Osteoblast (primary cell): Measurements from ENCODE around the gene PCDH9. TPM values are rescaled to one million over a fixed set of nuclear protein-coding genes. Genes with fewer than 3 reads are reported as not detected.

ENCODE experiments used
- DNase-seq: peaks from one replicate; pipeline ENCODE4 v3.0.0; 2011; ENCODE audit warnings: low spot score, mixed read lengths; ENCODE audit not compliant: insufficient read length; ENCODE audit errors: missing footprints
- H2AFZ ChIP-seq: 2 replicates; pipeline ENCODE4 v1.6.0; 2011; ENCODE audit warnings: mild to moderate bottlenecking, low read length
- H3K27ac ChIP-seq: 2 replicates; pipeline ENCODE4 v1.5.1; 2011; ENCODE audit warnings: mild to moderate bottlenecking, low read depth, low read length, moderate library complexity
- H3K27me3 ChIP-seq: 2 replicates; pipeline ENCODE4 v1.6.0; 2012; ENCODE audit warnings: mild to moderate bottlenecking, control low read depth, inconsistent platforms, low read length, moderate library complexity; ENCODE audit not compliant: insufficient read depth
- H3K36me3 ChIP-seq: 2 replicates; pipeline ENCODE4 v1.5.1; 2011; ENCODE audit warnings: mild to moderate bottlenecking, low read length, control low read depth, moderate library complexity; ENCODE audit not compliant: insufficient read depth
- H3K4me1 ChIP-seq: 2 replicates; pipeline ENCODE4 v1.5.1; 2011; ENCODE audit warnings: mild to moderate bottlenecking, low read length, control low read depth, moderate library complexity; ENCODE audit not compliant: insufficient read depth
- H3K4me2 ChIP-seq: 2 replicates; pipeline ENCODE4 v1.6.0; 2011; ENCODE audit warnings: mild to moderate bottlenecking, low read length; ENCODE audit not compliant: insufficient read depth
- H3K4me3 ChIP-seq: fragments of 200-600 bp; sonication (generic); 3 replicates; pipeline ENCODE4 v1.5.1; 2012; ENCODE audit warnings: mild to moderate bottlenecking, low read length, inconsistent platforms; ENCODE audit not compliant: insufficient read depth
- H3K79me2 ChIP-seq: 2 replicates; pipeline ENCODE4 v1.6.0; 2012; ENCODE audit warnings: mild to moderate bottlenecking, low read length, control low read depth, inconsistent platforms; ENCODE audit not compliant: insufficient read depth
- H3K9me3 ChIP-seq: 2 replicates; pipeline ENCODE4 v1.5.1; 2011; ENCODE audit warnings: low read depth, low read length, control low read depth
- H4K20me1 ChIP-seq: 2 replicates; pipeline ENCODE4 v1.6.0; 2012; ENCODE audit warnings: mild to moderate bottlenecking, low read length, control low read depth; ENCODE audit not compliant: insufficient read depth
- CTCF ChIP-seq: IDR thresholded peaks from 2 replicates; pipeline ENCODE4 v1.5.1; 2011; ENCODE audit warnings: mild to moderate bottlenecking, low read depth, low read length, moderate library complexity; ENCODE audit errors: extremely low read depth
- total RNA-seq: library from RNA; depleted of rRNA; stranded (reverse); fragments of >200 nt; gene quantifications from 2 replicates; pipeline ENCODE4 v1.2.3, GENCODE V29; 2012

Gene PCDH9
- total RNA-seq, 1 donor: 1.1 TPM

DNA sequence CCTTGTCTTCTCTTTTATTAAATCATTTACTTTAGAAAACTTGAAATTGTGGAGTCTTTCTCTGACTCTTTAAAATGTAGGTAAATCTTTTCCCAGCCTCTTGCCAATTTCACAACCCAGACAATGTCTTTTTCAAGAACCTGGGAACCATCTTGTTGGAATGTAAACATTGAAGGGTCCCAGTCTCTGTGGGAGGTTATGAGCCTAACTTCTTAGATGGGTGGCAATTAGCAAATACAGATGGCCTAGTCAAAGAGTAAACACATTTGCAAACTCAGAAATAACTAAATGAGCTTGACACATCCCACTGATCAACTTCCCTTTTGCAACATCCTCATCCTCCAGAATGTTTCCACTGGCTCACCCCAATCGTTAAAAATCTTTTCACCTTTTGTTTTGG lies 721.0 kb downstream of the PCDH9 start:
- Histone ChIP-seq H3K4me3 (no peak overlapping the region), H3K9me3 (no peaks in the 10 kb centered on the region), H3K36me3 (no peaks in the 10 kb centered on the region), H3K4me2 (no peak overlapping the region), H3K27me3 (no peaks in the 10 kb centered on the region), H3K27ac (no peak overlapping the region), H4K20me1 (no peaks in the 10 kb centered on the region), H3K79me2 (no peaks in the 10 kb centered on the region), H2AFZ (no peak overlapping the region), H3K4me1 (peaks cover 3% of the 10 kb centered on the region)
- DNase-seq: no peak
- TF ChIP-seq CTCF: no peak

DNA sequence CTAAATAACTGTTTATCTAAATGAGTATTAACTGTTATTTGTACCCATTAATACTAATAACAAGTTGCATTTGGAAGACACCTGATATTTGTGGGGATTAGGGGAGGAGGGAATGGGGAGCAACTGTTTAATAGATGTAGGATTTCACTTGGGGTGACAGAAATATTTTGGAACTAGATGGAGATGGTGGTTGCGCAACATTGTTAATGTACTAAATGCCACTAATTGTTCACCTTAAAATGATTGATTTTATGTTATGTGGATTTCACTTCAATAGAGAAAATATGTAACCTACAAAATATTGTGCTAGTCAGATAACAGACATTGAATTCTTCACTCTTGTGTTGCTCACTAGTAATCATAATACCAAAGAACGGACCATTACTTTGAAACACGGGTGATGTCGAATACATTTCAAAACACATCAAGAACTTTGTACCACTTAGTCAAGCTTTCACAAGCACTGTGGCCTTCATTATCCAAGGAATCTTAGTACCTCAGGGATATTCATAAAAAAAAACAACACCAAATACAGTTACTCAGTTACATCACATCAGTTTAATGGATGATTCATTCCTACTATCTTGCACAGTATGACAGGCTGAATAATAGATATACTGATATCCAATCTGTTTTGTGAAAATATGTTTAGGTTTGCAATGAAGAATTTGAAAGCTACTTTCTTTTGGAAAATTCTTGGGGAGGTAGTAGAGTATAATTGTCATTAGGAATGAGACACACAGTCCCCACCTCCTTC lies 721.8 kb downstream of the PCDH9 start:
- no peak overlapping the region for H2AFZ ChIP-seq
- no peaks in the 10 kb centered on the region for H3K27me3 ChIP-seq
- H3K9me3 ChIP-seq: no peaks in the 10 kb centered on the region
- no peak for TF ChIP-seq CTCF
- H3K4me3 ChIP-seq: no peak overlapping the region
- H3K79me2 ChIP-seq: no peaks in the 10 kb centered on the region
- no peaks in the 10 kb centered on the region for H4K20me1 ChIP-seq
- no peak overlapping the region for H3K27ac ChIP-seq
- H3K36me3 ChIP-seq: no peaks in the 10 kb centered on the region
- DNase-seq: no peak
- H3K4me2 ChIP-seq: no peak overlapping the region
- H3K4me1 ChIP-seq: peaks cover under 1% of the 10 kb centered on the region

DNA sequence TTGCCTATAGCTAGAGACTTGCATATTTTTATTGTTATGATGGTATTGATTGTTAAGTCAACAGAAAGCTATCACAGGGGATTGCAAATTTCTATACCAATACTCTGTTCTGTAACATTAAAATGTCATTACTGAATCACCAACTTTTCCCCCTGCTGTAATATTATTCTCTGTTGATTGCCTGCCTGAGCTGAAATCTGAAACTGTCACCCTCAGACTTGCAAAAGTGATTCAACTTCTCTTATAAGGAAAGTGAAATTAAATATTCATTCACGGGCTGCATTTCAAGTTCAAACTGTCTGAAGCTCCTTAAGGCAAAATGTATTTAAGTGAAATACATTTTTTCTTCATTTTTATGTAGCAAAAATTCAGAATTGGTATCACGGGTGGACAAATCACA lies 723.2 kb downstream of the PCDH9 start:
- no peaks in the 10 kb centered on the region for H3K36me3 ChIP-seq
- peak overlapping the region; percentile 8 for H2AFZ ChIP-seq
- TF ChIP-seq CTCF: no peak
- H3K4me3 ChIP-seq: no peak overlapping the region
- no peak overlapping the region for H3K27ac ChIP-seq
- no peaks in the 10 kb centered on the region for H3K9me3 ChIP-seq
- H3K4me2 ChIP-seq: peak overlapping the region; percentile 52
- H3K27me3 ChIP-seq: no peaks in the 10 kb centered on the region
- DNase-seq: no peak
- no peaks in the 10 kb centered on the region for H3K4me1 ChIP-seq
- H4K20me1 ChIP-seq: no peaks in the 10 kb centered on the region
- no peaks in the 10 kb centered on the region for H3K79me2 ChIP-seq

- Histone ChIP-seq H4K20me1 (no peaks in the 10 kb centered on the region), H3K4me1 (no peaks in the 10 kb centered on the region), H3K4me2 (no peak overlapping the region), H3K36me3 (no peaks in the 10 kb centered on the region), H2AFZ (no peak overlapping the region), H3K9me3 (no peaks in the 10 kb centered on the region), H3K79me2 (no peaks in the 10 kb centered on the region), H3K4me3 (no peak overlapping the region), H3K27me3 (no peaks in the 10 kb centered on the region), H3K27ac (no peak overlapping the region)
- DNase-seq: no peak
- TF ChIP-seq CTCF: no peak
Measured at GRCh38 chr13:66506051-66506777, 723.9 kb downstream of the PCDH9 start.
